Measurements from ENCODE around the gene SYTL5.
"Not testable (repeated sequence)": the region's sequence is repeated elsewhere in the genome, so short reads cannot be mapped to it uniquely, and the experiment has no call there.

SYTL5 gene

DNA sequence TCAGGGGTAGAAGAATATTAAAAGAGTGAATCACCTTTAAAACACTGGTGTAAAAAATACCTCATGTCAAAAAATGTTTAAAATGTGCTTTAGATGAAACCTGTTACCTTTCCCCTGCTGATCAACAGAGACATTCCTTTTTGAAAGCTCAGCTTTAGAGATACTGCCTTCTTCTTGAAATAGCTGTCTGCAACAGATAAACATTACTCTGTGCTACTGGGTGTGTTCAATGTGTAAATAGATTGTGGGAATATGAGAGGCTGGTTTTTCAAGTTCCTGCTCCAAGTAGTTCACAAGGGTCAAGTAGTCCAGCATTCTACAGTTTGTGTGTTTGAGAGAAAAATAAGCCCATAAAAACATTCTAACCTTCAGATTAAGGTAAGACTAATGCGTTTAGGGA lies at the start of gene SYTL5:
Gene SYTL5 (plus strand): TSS at position 263 of the 400 bp plus-strand sequence. CDS start 27,337 bp downstream, outside the sequence.
- DNase-seq, result no peak

DNA sequence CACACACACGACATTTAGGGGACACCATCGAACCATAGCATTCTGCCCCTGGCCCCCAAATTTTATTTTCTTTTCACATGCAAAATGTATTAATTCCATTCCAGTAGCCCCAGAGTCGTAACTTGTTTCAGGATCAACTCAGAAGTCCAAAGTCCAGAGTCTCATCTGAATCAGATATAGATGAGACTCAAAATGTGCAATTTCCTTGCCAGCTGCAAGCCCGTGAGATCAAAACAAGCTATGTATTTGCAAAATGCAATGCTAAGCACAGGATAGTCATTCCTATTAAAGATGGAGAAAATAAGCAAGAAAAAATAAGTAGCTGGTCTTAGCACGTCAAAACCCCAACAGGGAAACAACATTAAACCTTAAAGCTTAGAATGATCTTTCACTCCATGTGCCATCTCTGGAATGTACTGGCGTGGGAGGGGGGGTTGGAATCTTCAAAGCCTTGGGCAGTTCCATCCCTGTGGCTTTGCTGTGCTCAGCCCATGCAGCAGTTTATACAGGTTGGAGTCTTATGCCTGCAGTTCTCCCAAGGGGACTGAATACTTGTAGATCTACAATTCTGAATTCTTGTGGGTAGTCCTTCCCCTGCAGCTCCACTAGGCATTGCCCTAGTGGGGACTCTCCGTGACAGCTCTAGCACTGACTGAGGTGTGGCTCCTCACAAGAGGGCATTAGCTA lies 47.7 kb upstream of the SYTL5 start:
- no peak for DNase-seq

DNA sequence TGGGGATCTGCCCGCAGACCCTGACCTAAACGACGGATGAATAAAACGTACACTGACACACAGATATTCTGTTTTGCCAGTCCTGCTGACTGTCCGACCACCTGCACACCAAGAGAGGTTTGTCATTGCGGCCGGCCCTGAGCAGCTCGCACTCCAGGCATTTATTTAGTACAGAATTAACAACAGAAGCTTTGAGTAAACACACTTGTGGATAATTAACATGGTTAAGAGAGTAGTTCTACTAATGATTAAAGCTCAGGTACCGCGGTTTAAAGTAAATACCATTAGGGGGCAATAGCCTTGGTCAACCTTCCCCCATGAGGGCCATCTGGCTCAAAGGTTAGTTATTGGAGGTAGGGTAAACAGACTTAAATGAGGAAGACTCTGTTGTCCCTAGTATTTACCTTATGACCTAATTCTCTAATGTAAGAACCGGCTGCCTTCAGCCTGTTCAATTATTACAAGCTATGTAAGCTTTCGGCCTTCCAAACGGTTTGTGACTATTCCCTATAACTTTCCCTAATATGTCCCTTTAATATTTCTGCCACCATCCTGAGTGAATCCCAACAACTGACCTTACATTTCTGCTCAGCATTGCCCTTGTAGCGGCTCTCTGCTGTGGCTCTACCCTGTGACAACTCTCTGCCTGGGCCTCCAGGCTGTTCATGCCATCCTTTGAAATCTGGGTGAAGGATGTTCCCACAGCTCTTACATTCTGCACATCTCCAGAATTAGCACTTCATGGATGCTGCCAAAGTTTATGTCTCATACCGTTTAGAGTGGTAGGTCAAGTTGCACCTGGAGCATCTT lies 46.9 kb upstream of the SYTL5 start:
- no peak for DNase-seq

DNA sequence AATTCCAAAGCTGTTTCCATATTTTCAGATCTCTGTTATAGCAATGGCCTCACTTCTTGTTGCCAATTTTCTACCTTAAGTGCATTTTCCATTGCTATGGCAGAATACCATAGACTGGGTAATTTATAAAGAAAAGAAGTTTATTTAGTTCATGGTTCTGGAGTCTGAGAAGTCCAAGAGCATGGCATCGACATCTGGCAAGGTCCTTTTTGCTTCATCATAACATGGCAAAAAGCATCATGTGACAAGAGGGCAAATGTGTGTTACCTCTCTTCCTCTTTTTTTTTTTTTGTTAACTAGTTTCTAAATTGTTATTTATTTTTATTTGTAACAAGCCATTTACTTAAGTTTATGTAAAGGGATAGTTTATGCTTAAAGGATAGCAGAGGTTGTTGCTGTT lies 45.2 kb upstream of the SYTL5 start:
- DNase-seq, result no peak

DNA sequence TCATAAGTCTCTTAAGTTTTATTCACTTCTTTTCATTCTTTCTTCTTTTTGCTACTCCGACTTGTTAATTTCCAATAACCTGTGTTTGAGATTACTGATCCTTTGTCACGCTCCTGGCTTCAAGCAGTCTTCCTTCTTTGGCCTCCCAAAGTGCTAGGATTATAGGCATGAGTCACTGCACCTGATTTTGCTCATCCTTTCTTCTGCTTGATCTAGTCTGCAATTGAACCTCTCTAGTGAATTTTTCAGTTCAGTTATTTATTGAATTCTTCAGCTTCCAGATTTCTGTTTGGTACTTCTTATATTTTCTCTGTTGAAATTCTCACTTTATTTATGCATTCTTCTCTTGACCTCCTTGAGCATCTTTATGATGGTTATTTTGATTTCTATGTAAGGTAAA lies 38.6 kb upstream of the SYTL5 start:
- DNase-seq, result no peak

DNA sequence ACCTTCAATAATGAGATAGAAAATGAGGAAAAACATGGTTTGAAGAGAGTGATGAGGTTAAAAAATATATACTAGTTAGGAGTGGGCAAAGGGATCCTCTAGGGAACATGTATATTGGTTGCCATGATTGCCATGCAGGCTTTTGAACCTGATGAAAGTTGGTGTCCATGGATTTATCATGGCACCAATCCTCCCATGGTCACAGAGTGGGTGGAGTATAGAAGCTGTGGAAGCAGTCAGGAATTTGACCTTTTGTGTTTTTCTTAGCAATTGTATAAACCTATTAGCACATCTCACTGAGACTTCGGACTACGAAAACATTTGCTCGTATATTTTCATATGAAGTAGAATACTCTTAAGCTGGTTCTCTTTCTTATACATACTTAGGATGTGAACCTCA lies 30.9 kb upstream of the SYTL5 start:
- no peak for DNase-seq

DNA sequence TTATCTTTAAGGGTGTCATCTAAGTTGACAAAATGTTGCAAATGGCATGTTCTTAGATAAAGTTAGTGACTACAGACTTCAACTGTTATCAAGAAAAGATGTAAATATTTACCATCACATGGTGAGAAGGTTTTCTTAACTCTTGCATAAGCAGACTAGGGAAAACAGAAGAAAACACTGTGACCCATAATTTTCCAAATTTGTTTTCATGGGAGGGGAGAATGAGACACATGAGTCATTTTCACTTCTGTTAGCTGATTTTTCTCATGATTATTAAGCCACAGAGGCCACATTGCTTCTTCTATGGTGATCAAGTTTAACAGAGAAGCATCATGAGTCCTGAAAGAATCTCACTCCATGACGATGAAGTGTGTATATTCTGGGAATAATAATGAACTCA lies 30.2 kb upstream of the SYTL5 start:
- DNase-seq, result no peak

DNA sequence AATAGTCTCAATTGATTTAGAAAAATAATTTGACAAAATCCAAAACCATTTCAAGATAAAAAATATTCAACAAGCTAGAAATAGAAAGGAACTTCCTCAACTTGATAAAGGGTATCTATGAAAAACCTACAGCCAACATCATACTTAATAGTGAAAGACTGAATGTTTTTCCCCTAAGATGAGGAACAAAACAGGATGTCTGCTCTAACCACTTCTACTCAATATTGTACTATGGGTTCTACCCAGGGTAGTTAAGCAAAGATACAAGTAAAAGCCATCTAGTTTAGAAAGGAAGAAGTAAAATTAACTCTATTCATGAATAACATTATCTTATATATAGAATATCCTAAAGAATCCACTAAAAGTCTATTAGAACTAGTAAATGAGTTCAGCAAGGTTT lies 21.5 kb upstream of the SYTL5 start:
- DNase-seq, result no peak

DNA sequence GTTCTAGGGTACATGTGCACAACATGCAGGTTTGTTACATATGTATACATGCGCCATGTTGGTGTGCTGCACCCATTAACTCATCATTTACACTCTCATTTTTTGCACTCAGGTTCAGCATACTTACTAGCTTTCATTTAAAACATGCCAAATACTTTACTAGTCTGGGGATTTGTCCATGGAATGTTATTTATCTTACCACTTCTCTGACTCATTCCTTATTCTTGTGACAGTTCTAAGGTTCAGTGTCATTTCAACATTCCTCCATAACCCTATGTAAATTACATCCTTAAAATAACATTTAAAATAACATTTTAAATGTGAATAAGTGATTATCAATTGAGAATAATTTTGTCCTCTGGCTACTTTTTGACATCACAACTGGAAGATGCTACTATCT lies 19.5 kb upstream of the SYTL5 start:
- DNase-seq, result no peak

DNA sequence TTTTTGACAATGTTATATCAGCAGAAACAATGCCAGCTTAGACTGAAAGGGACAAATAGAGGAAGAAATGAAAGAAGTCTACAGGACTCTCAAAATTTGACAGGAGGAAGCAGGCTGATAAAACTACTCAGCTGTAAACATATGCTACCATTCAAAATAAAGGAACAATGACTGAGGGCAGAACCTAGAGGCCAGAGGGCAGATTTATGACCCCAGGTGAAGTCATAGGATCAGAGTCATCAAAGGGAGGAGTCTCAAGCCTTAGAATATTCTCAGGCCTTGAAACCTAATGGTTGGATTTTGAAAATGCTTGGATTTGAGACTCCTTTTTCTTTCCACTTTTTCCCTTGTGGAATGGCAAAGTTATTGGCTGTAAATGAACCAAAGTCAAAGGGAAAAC lies 17.0 kb upstream of the SYTL5 start:
- DNase-seq, result no peak

DNA sequence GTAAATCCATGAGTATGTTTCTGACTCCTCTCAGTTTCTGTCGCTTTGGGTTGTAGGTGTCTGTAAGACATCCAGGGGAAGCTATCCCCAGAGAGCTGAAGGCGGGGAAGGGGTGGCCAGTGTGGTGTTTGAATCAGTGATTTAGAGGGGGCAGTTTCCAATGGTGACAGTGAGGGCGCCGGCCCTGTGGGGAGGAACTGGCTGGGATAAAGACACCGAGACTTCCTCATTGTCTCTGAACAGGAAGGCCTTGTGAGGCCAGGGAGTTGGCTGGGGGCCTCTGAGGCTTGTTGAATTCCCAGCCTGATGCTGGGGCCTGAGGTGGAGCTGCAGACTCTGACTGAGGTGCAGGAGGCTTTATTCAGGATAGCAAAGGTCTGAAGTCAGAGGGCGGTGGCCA lies 15.1 kb upstream of the SYTL5 start:
- DNase-seq, result not testable (repeated sequence)

DNA sequence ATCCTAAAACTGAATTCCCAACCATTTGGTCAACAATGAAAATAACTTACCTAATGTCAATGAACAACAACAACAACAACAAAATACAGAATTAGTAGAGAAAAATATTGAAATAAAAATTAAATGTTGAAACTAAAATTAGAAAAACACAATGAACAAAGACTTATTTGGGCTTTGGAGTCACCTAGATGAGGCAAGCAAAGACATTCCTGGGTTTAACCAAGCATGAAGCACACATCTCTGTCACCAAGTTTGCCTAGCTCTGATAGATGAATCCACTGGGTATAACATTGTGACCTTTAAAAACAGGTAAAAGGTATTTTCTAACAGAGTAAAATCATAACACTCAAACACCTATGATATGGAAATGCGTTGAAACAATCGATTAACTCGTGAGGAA lies 13.2 kb upstream of the SYTL5 start:
- DNase-seq, result no peak

DNA sequence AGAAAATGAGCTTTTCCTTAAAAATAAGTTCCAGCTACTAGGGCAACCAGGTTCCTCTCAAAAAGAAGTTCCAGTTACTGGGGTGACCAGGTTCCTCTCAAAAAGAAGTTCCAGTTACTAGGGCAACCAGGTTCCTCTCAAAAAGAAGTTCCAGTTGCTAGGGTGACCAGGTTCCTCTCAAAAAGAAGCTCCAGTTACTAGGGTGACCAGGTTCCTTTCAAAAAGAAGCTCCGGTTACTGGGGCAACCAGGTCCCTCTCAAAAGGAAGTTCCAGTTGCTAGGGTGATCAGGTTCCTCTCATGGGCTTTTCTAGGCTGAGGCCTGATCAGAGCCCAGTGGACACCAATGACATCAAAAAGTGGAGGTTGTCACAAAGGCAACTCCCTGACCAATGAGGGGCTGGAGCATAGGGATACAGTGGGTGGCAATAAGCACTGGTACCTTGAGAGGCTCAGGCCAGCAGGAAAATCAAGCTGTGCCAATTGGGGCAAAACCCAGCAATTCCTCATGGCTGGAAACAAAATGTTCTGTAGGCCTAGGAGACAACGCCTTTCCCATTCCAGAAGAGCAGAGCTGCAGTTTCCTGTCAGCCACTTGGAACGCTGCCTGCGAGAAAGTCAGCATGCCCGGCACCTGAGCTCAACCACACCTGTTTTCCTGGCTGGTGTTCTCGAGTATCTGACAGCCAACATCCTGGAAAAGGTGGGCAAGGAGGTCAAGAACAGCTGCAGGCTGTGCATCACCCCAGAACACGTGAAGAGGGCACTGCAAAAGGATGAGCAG lies 12.3 kb upstream of the SYTL5 start:
- DNase-seq, result no peak

DNA sequence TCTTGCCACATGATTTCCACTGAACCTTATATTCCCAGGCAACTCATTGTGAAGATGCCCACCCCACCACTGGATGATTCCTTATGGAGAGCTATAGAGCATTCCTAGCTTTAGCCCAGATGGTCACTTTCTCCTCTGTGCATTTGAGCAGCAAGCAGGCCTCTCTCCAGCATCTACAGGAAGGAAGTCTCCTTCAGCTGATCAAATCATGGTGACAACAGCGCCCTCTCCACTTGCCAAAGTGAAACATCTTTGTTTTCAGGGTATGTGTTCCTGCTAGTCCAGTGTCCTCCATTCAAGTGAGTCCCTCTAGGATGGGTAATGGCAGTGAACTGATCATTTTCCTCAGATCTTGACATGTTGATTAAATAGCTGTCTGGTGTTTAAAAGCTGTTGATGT lies 10.9 kb upstream of the SYTL5 start:
- DNase-seq, result no peak

DNA sequence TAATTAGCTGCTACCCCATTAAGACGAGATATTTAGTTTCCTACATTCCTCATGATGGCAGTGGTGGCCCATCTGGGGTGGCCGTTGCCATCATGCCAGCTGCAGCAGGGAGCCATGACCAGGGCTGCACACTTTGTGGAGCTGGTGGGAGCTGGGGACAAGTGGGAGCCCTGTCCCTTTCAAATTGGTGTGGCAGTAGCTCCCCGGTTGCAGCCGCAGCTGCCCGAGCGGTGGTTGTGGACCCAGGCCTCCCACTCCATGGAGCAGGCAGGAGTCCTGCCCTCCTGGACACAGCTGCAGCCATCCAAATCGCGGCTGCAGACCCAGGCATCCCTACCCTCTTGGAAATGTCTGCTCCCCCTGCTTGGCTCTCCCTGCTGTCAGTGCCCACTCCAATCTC lies 9.3 kb upstream of the SYTL5 start:
- no peak for DNase-seq

DNA sequence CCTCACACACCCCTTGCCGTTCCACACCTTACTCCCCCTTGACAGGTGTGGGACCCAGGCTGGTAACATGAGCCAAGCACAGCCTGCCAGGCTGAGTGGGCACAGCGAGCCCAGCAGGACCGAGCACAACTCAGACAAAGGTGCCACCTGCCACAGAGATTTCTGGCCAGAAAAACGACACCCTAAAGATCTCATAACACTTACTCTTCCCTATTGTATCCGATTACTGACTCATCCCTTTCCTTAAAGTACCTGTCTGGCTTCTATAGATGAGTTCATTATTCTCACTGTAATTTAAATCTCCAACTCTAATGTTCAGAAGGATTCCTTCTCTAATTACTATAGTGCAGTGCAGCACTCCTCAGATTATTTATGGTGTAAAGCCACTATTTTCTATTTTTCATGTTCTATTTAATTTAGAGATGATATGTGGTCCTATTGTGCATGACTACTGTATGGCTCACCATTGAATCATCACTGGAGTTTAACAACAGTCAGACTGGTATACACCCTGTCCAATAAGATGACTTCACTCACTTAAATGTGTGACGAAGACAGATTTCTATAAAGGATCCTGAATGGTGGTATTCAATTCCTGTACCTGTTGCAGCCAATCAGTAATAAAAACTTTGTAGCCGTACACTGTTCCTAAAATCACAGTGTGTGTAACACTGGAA lies 7.6 kb upstream of the SYTL5 start:
- DNase-seq, result no peak

DNA sequence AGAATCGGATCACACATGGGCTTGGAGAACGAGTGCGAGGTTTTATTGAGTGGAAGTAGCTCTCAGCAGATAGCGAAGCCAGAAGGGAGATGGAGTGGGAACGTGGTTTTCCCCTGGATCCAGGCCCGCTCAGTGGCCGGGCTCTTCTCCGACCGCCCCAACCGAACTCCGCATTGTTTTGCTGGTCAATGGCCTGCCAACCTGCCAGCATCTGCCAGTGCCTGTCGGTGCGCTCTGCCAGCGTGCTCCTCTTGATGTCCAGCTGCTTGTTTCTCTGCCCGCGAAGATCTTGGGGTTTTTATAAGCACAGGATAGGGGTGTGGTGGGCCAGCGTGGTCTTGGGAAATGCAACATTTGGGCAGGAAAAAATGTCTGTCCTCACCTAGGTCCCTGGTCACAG lies 5.6 kb upstream of the SYTL5 start:
- DNase-seq, result no peak

DNA sequence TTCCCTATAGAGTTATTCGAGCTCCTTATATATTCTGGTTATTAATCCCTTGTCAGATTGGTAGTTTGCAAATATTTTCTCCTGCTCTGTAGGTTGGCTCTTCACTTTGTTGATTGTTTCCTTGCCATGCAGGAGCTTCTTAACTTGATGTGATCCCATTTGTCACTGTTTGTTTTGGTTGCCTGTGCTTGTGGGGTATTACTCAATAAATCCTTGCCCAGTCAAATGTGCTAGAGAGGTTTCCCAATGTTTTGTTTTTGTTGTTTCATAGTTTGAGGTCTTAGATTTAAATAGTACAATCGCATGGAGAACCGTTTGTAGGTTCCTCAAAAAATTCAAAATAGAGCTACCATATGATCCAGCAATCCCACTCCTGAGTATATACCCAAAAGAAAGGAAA lies 2.3 kb upstream of the SYTL5 start:
- no peak for DNase-seq

DNA sequence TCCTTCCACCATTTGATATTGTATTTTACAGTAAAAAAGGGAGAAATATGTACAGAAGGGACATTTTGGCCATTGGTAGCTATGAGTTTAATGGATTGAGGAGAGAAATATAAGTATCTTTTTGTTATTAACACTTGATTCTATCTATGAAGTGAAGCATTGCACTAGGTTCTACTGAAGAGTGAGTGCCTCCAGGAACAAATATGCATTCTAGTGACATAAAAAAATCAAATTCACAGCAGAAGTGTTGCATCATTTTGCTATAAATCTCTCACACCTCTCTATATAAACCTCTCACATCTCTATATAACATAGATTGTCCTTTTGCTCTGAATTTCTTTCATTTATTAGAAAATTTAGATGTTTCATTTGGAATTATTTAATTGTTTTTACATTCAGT lies 425 bp downstream of the SYTL5 start:
- no peak for DNase-seq

DNA sequence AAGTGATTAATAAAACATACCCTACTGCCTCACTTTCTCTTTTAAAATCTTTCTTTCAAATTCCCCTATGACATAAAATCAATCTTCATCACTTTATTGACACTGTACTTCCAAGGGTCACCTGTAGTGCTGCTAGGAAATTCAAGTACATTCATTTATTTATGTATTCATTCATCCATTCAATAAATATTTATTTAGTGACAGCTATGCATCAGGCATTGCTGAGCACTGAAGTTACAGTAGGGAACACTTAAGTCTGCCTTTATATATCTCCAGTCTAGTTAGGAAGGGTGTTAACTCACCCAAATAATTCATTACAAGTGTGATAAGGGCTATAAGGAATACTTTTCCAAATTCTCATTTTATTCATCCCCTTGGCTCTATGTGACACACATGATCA lies 2.3 kb downstream of the SYTL5 start:
- DNase-seq, result no peak

DNA sequence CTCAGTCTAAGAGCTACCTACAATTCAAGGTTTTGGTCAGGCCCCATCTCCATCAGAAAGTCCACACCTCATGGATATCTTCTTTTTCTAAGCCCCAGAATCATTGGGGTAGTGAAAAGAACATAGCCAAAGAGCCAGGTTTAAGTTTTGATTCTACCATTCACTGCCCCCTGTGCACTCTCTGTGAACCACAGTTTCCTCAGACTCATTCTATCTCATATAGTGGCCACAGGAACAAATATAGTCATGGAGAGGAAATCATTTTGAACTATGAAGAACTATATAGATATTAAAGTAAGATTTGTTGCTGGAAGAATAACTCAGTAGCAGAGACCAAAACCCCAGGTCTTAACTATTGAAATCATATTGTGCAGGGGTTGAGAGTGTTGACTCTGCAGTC lies 3.3 kb downstream of the SYTL5 start:
- DNase-seq, result no peak

DNA sequence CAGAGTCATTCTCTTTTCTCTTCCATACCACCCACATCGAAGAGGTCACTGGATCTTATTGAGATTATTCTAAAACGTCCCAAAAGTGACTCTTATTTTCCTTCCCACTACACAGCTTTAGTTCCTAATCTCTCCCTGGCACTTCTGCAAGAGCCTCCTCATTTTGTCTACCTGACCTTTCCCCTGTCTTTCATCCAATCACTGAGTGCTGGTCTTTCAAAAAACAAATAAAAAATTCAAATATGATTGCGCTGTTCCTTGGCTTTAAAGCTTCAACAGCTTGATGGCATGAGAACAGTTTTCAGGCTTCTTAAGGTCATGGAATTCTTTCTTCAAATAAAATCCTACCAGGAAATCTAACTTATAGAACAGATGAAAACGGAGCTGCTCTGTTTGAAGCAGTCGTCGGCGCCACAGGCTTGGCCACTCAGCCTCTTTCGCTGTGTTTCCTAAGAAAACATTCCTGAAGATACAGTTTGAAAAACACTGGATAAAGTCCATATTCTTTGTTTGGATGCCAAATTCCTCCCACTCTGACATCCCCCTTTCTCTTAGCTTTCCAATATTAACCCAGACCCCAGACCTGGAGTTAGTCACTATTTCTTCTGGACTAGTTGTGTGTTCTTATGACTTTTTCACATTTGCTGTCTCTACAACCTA lies 12.5 kb downstream of the SYTL5 start:
- DNase-seq, result no peak

DNA sequence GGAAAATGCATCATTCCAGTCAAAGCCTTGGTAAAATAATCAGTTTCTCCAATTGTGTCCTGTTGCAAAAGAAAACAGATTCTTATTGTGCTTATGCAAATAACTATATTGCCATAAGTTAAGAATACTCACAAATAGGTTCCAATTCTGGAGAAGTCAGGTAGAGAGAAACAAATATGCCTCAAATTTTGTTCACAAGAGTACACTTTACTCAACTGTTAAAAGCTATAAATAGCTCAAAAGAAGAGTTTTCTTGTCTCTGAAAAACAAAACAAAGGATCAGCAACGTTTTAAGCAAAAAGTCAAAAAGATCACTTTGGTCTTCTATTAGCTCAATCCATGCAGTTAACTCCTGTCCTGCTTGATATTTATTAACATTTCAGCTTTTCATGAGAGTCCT lies 21.9 kb downstream of the SYTL5 start:
- DNase-seq, result no peak

All from activated CD4-positive, alpha-beta T cell treated with anti-CD3 and anti-CD28 coated beads, Interleukin-2, amount 50 U/mL, for 1 hour (primary cell).